Psoas muscle (tissue), 8 donors: ENCODE data around the gene MRPL10. TPM values are rescaled to one million over a fixed set of nuclear protein-coding genes. Genes with fewer than 3 reads are reported as not detected.

Source experiments
- ATAC-seq, 4 donors: fragments of 200-7000 bp; cut with Tn5 transposase; one replicate each; pipeline ENCODE4 v1.9.1; 2020; ENCODE audit warnings: moderate library complexity in 3 of 4, mild to moderate bottlenecking in 2 of 4
- DNase-seq, 2 donors: peaks; one replicate each; pipeline ENCODE4 v3.0.0-alpha.2; 2020
- H3K27ac ChIP-seq: fragments of 200-600 bp; one replicate; pipeline ENCODE4 v1.8.0; 2022
- H3K27me3 ChIP-seq, 3 donors: fragments of 200-600 bp in 1 of 3; one replicate each; pipeline versions ENCODE4 v1.6.1 to v1.8.0; 2013 to 2022; ENCODE audit warnings: low read length in 2 of 3, mild to moderate bottlenecking in 2 of 3, moderate library complexity in 1 of 3; ENCODE audit not compliant: insufficient read depth in 3 of 3
- H3K36me3 ChIP-seq, 2 donors: fragments of 200-600 bp in 1 of 2; one replicate each; pipeline versions ENCODE4 v1.6.1 to v1.8.0; 2013 to 2022; ENCODE audit warnings: low read depth in 1 of 2, mild to moderate bottlenecking in 1 of 2, moderate library complexity in 1 of 2; ENCODE audit not compliant: insufficient read depth in 1 of 2
- H3K4me1 ChIP-seq: fragments of 200-600 bp; one replicate; pipeline ENCODE4 v1.8.0; 2022
- H3K4me3 ChIP-seq: fragments of 200-600 bp; one replicate; pipeline ENCODE4 v1.8.0; 2022; ENCODE audit warnings: mild to moderate bottlenecking
- H3K9me3 ChIP-seq: fragments of 200-600 bp; one replicate; pipeline ENCODE4 v1.8.0; 2022
- WGBS, 3 donors: extraction: QIAGEN DNeasy Blood & Tissue Kit; methylation state at CpG; one replicate each; pipeline versions ENCODE4 v1.1.6 to v1.1.7; 2013; 5-methylcytosine and 5-hydroxymethylcytosine counted together
- intact Hi-C, 2 donors: fragments of 100-400 bp; cut with DNase I; formaldehyde crosslinking; loops; one replicate each; pipeline versions ENCODE4 v1.11.0 to v1.14.2; 2022
- polyA plus RNA-seq, 3 donors: library from polyadenylated mRNA; stranded (reverse); fragments of 200-250 nt; gene quantifications; one replicate each; pipeline ENCODE4 v1.2.3, GENCODE V29; 2013
- total RNA-seq, 4 donors: library from RNA; stranded (reverse); fragmentation: NEBNext Ultra II Directional in 2 of 4; extraction: Animal tissue kit (Norgen Biotek cat#: 25700) in 2 of 4; gene quantifications; one replicate each; pipeline versions ENCODE4 v1.2.1 to v1.2.4, GENCODE V29; 2021 to 2023
- TF ChIP-seq, protein P1 (sequence below): fragments of 200-600 bp; IDR thresholded peaks from one replicate; pipeline ENCODE4 v1.8.0; 2022; ENCODE audit warnings: antibody characterized with exemption
- donor health status: healthy with polysubstance abuse.
- donor health status: DM: no; HTN: no; CAD: no; lungs with moderate emphysema.
- donor health status: Bipolar disorder and iron deficiency.
- donor health status: healthy.
- donor health status: DM: yes; HTN: yes; CAD: no.
- donor health status: DM: no; HTN: no; CAD: no.
- donor health status: DM: no; HTN: no; CAD: no.
- donor health status: DM: yes; HTN: yes; CAD: no.

Gene MRPL10
- total and polyA plus RNA-seq, 7 donors: 37.8 to 78.6 (median 47.0) TPM

DNA sequence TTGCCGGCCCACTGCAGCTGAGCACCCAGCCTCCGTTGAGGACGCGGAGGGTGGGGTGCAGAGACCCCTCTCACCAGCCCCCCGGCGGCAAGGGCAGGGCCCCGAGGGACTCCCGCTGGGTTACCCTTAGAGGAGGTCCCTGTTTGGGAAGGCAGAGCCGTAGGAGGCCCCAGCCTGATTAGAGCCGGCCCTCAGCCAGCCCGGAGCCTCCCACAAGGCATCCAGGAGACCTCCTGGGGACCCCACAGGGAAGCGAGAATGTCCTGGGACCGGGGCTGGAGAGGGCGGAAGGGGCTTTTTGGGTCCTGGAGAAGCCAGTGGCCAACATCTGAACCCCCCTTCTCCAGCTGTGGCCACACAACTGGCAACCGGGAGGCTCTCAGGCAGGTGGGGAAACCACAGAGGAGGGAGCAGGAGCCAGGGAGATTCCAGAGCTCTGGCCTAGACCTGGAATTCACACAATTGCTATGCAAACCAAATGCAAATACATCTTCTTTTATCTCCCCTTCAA lies 41.4 kb upstream of the MRPL10 start:
- Histone ChIP-seq H3K27me3 (peaks cover 0 to 91% (median 26%) of the 10 kb centered on the region in 3 donors), H3K9me3 (no peaks in the 10 kb centered on the region), H3K36me3 (no peaks in the 10 kb centered on the region), H3K4me1 (no peaks in the 10 kb centered on the region), H3K27ac (no peak overlapping the region), H3K4me3 (no peak overlapping the region)
- 21 to 23% (median 21%) methylated on average over 15 of the region's 15 CpGs for WGBS, 3 donors
- ATAC-seq (peak in 1 of 4 donors; percentile 51), DNase-seq (no peak)
- TF ChIP-seq, protein P1, sequence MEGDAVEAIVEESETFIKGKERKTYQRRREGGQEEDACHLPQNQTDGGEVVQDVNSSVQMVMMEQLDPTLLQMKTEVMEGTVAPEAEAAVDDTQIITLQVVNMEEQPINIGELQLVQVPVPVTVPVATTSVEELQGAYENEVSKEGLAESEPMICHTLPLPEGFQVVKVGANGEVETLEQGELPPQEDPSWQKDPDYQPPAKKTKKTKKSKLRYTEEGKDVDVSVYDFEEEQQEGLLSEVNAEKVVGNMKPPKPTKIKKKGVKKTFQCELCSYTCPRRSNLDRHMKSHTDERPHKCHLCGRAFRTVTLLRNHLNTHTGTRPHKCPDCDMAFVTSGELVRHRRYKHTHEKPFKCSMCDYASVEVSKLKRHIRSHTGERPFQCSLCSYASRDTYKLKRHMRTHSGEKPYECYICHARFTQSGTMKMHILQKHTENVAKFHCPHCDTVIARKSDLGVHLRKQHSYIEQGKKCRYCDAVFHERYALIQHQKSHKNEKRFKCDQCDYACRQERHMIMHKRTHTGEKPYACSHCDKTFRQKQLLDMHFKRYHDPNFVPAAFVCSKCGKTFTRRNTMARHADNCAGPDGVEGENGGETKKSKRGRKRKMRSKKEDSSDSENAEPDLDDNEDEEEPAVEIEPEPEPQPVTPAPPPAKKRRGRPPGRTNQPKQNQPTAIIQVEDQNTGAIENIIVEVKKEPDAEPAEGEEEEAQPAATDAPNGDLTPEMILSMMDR: no peak
- intact Hi-C loops: no loop called here

DNA sequence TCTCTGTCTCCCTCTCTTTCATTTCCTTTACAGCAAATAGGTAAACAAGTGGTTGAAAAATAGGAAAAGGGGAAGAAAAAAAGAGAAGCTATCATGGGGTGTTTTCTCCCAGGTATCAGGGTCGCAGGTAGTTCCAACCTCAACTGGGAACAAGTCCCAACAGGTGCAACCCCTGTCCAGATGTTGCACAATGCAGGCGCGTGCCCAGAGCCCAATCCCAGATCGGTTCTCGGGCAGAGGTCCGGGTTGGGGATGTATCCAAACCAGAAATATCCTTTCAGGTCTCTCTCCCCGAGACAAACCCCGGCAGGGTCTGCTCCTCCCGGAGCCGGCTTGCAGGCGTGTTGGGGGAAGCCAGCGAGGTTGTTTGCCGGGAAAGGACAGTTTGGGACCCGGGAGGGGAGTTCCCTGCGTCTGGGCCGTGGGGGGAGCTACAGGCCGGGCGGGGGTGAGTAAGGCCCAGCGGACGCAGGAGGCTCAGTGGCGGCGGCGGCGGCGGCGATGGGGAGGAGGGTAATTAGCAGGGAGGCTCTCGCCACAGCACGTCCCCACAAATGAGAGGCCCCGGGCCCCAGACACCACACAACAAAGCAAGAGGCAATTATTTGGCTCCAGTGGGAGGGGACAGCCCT lies 40.8 kb upstream of the MRPL10 start:
- 14 to 26% (median 16%) methylated on average over 22 to 29 of the region's 29 CpGs for WGBS, 3 donors

DNA sequence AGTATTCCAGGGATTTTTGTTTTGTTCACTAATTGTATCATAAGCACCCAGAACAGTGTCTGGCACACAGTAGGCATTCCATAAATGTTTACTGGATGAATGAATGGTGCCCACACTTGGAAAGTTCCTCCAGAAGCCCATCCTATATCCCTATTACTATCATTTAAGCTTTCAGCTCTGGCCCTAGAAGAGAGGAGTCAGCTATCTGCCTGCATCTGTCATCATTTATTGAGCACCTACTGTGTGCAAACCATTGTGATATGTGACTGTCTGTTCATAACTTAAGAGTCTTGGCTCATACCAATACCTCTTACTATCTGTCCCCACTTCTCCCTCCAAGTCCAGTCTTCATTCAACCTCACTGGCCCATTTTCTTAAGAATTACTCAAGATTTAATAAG lies 39.7 kb upstream of the MRPL10 start:
- Histone ChIP-seq H3K9me3 (no peaks in the 10 kb centered on the region), H3K36me3 (no peaks in the 10 kb centered on the region), H3K27ac (no peak overlapping the region), H3K4me1 (no peaks in the 10 kb centered on the region), H3K4me3 (no peak overlapping the region), H3K27me3 (peaks cover 0 to 85% (median 28%) of the 10 kb centered on the region in 3 donors)
- ATAC-seq (no peak), DNase-seq (no peak)
- intact Hi-C loops: no loop called here
- TF ChIP-seq, protein P1: no peak

More for the DNA sequence above, 40.8 kb upstream of the MRPL10 start:
- TF ChIP-seq, protein P1: no peak
- H3K4me1 ChIP-seq: no peaks in the 10 kb centered on the region
- H3K36me3 ChIP-seq: no peaks in the 10 kb centered on the region
- intact Hi-C loops: no loop called here
- no peak overlapping the region for H3K4me3 ChIP-seq
- no peak overlapping the region for H3K27ac ChIP-seq
- DNase-seq (no peak), ATAC-seq (peak in 1 of 4 donors; percentile 22)
- no peaks in the 10 kb centered on the region for H3K9me3 ChIP-seq
- peaks cover 0 to 85% (median 28%) of the 10 kb centered on the region in 3 donors for H3K27me3 ChIP-seq

DNA sequence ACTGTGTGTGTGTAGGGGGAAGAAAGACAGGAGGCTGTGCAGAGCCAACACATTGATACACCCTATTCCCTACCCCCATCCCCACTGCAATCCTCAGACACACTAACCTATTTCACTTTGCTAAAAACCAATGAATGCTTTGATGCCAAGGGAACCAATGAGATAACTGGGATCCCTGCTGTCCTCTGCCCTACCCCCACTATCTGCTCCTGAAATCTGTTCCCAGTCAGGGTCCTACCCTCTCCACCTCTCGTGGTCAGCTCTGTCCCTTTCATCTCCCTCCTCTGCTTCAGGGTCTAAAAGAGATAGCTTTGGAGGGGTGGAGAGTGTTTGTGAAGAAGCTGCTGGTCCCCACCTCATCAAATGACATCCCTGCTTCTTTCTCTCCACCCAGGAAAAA lies 38.7 kb upstream of the MRPL10 start:
- intact Hi-C loops: no loop called here

More for the DNA sequence above, 38.7 kb upstream of the MRPL10 start:
- Histone ChIP-seq H3K4me1 (no peaks in the 10 kb centered on the region), H3K27ac (no peak overlapping the region), H3K4me3 (no peak overlapping the region), H3K36me3 (no peaks in the 10 kb centered on the region), H3K9me3 (no peaks in the 10 kb centered on the region), H3K27me3 (peaks cover 0 to 86% (median 22%) of the 10 kb centered on the region in 3 donors)
- DNase-seq (no peak), ATAC-seq (no peak)
- 17 to 24% (median 23%) methylated on average over 1 of the region's 1 CpG for WGBS, 3 donors
- TF ChIP-seq, protein P1: no peak
